Measurements from ENCODE around the gene INO80. TPM values are rescaled to one million over a fixed set of nuclear protein-coding genes. Genes with fewer than 3 reads are reported as not detected.

The INO80 gene
- total and polyA plus RNA-seq, 2 donors (not counting 3 experiments of a cell fraction or from before 2014, with no cell fraction given), result 5.7 to 29.1 TPM

- ChIA-PET CTCF (no interaction called here), POLR2A (no interaction called here)
- Histone ChIP-seq H4K20me1 (replicated peaks; ENCODE audit: control insufficient read depth, extremely low read depth, insufficient read depth, low read length) (no peaks in the 10 kb centered on the region), H3K4me1 (ENCODE audit: control insufficient read depth, extremely low read depth, insufficient read depth, low read length) (no peaks in the 10 kb centered on the region), H3K9me3 (replicated peaks; ENCODE audit: control insufficient read depth, insufficient read depth, low read length) (no peaks in the 10 kb centered on the region), H2AFZ (ENCODE audit: low read depth, low read length) (no peak overlapping the region), H3K79me2 (ENCODE audit: control insufficient read depth, insufficient read depth, low read length) (peaks cover 5% of the 10 kb centered on the region), H3K27me3 (ENCODE audit: control insufficient read depth in 2 of 2, insufficient read depth in 2 of 2, low read length in 2 of 2) (no peaks in the 10 kb centered on the region), H3K9ac (replicated peaks; ENCODE audit: extremely low read depth, insufficient read depth, low read length) (no peak overlapping the region), H3K27ac (ENCODE audit: insufficient read depth, low read depth, low read length) (no peak overlapping the region), H3K4me3 (replicated peaks in 1 of 3; ENCODE audit: insufficient read depth in 1 of 3, low read depth in 1 of 3, low read length in 3 of 3) (no peak overlapping the region), H3K36me3 (ENCODE audit: control insufficient read depth in 2 of 2, extremely low read depth in 1 of 2, insufficient read depth in 2 of 2, low read length in 2 of 2) (peaks cover 8 to 11% of the 10 kb centered on the region in 2 experiments), H3K4me2 (ENCODE audit: insufficient read depth, low read length) (no peak overlapping the region), H3K9me1 (replicated peaks; ENCODE audit: control insufficient read depth, extremely low read depth, insufficient read depth, low read length) (no peaks in the 10 kb centered on the region)
- TF ChIP-seq EZH2 (IDR thresholded peaks at IDR 0.05; ENCODE audit: borderline replicate concordance, low read depth, low read length, severe bottlenecking) (no peak), MYC (IDR thresholded peaks at IDR 0.05; ENCODE audit: low read depth, low read length) (no peak), FOS (IDR thresholded peaks at IDR 0.05; ENCODE audit: borderline replicate concordance, insufficient read depth, low read length) (no peak), GATA2 (IDR thresholded peaks at IDR 0.05; ENCODE audit: insufficient read depth, insufficient read length, low read depth, low read length) (no peak), POLR2A (IDR thresholded peaks at IDR 0.05; ENCODE audit: low read depth, low read length) (no peak), JUN (IDR thresholded peaks at IDR 0.05; ENCODE audit: borderline replicate concordance, insufficient read depth, insufficient read length, low read depth) (no peak), POLR2AphosphoS5 (IDR thresholded peaks at IDR 0.05; ENCODE audit: insufficient read depth, low read depth, low read length) (no peak), MAX (IDR thresholded peaks at IDR 0.05; ENCODE audit: insufficient read depth, insufficient read length) (no peak), CTCF (IDR thresholded peaks at IDR 0.05; ENCODE audit: extremely low read depth in 1 of 2, insufficient read depth in 1 of 2, low read depth in 1 of 2, low read length in 2 of 2) (no peak)
- intact Hi-C loops (cut with micrococcal nuclease), result no loop called here
- BruUV-seq (replicated peaks), result no TSS peak
- dilution Hi-C loops (cut with MboI; ENCODE audit: extremely low pct_ligation_motif_present, low sequenced_read_pairs), result no loop called here
- FAIRE-seq (no peak), DNase-seq (ENCODE audit: low read depth, low spot score) (no peak)
These were observed 77.0 kb downstream of the INO80 start for GRCh38 chr15:41039121-41039520.

Measured in endothelial cell of umbilical vein (primary cell).